Endothelial cell (in vitro differentiated cells): ENCODE results near the gene DOCK6. TPM values are rescaled to one million over a fixed set of nuclear protein-coding genes. Genes with fewer than 3 reads are reported as not detected.

Source experiments
- DNase-seq: peaks from one replicate; pipeline ENCODE4 v3.0.0; 2021; ENCODE audit warnings: low spot score
- H3K27ac Mint-ChIP-seq: one replicate; pipeline ENCODE4 v1.8.0; 2021; ENCODE audit warnings: mixed read lengths, inconsistent platforms; ENCODE audit not compliant: unreplicated experiment
- H3K27me3 Mint-ChIP-seq: one replicate; pipeline ENCODE4 v1.8.0; 2021; ENCODE audit warnings: mild to moderate bottlenecking, moderate library complexity, mixed read lengths, inconsistent platforms; ENCODE audit not compliant: unreplicated experiment
- H3K36me3 Mint-ChIP-seq: one replicate; pipeline ENCODE4 v1.8.0; 2021; ENCODE audit warnings: mild to moderate bottlenecking, low read depth, mixed read lengths, inconsistent platforms; ENCODE audit not compliant: unreplicated experiment
- H3K4me1 Mint-ChIP-seq: one replicate; pipeline ENCODE4 v1.8.0; 2021; ENCODE audit warnings: mild to moderate bottlenecking, mixed read lengths, inconsistent platforms; ENCODE audit not compliant: unreplicated experiment
- H3K4me3 Mint-ChIP-seq: one replicate; pipeline ENCODE4 v1.8.0; 2021; ENCODE audit warnings: mild to moderate bottlenecking, mixed read lengths, inconsistent platforms; ENCODE audit not compliant: unreplicated experiment
- H3K9me3 Mint-ChIP-seq: one replicate; pipeline ENCODE4 v1.8.0; 2021; ENCODE audit warnings: mixed read lengths, inconsistent platforms; ENCODE audit not compliant: unreplicated experiment
- total RNA-seq: library from RNA; stranded (reverse); fragmentation: NEBNext Ultra II Directional; extraction: Animal tissue kit (Norgen Biotek cat#: 25700); gene quantifications from one replicate; pipeline ENCODE4 v1.2.1, GENCODE V29; 2021; ENCODE audit not compliant: unreplicated experiment
- TF ChIP-seq, protein P1 (sequence below): fragments of 200-600 bp; sonication (generic); IDR thresholded peaks from one replicate; pipeline ENCODE4 v1.5.0; 2021; ENCODE audit warnings: antibody characterized with exemption; ENCODE audit not compliant: unreplicated experiment

The DOCK6 gene
- total RNA-seq, 1 donor from 2014 or later = 411 TPM

DNA sequence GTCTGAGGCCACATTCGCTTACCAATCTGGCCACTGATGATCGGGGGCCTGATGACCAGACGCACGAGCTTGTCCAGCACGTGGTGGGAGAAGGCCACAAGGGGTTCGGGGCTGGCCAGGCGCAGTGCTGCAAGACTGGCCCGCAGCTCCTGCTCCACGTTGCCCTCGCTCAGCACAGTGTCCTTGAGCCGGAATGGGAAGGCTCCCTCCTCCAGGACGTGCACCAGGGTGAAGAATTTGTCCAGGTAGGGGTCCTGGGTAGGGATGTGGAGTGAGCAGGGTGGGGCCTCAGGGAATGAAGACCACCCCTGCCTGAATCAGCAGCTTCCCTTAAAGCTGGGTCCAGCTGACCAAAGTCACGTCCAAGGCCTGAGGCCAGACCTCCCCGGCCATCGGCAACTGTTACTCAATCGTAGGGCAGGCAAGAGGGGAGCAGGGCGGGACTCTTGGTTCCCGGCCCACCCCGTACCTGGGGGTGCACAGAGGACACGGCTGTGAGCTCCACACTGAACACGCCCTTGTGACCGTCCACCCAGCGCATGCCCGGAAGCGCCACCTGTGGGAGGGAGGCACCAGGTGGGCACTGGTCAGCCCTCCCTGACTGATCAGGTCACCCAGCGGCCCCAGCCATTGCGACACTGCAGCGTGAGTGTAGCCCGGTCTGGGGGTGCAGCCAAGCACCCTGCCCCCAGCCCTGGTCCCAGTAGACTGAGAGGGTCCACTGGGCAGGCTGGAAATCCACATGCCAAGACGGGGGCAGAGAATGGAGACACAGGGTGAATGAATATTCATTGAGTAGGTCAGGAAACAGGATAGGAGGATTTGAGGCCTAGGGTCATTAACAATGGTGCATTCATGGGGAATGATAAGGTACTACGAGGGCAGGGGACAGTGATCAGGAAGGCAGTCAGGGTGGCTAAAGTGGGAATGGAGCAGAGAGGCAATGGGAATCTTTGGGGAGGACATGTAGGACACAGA is 25.7 kb downstream of the DOCK6 start:
- no peak overlapping the region for H3K27ac Mint-ChIP-seq
- no peak for DNase-seq
- H3K4me1 Mint-ChIP-seq = peaks cover 14% of the 10 kb centered on the region
- H3K27me3 Mint-ChIP-seq = peaks cover 10% of the 10 kb centered on the region
- TF ChIP-seq, protein P1, sequence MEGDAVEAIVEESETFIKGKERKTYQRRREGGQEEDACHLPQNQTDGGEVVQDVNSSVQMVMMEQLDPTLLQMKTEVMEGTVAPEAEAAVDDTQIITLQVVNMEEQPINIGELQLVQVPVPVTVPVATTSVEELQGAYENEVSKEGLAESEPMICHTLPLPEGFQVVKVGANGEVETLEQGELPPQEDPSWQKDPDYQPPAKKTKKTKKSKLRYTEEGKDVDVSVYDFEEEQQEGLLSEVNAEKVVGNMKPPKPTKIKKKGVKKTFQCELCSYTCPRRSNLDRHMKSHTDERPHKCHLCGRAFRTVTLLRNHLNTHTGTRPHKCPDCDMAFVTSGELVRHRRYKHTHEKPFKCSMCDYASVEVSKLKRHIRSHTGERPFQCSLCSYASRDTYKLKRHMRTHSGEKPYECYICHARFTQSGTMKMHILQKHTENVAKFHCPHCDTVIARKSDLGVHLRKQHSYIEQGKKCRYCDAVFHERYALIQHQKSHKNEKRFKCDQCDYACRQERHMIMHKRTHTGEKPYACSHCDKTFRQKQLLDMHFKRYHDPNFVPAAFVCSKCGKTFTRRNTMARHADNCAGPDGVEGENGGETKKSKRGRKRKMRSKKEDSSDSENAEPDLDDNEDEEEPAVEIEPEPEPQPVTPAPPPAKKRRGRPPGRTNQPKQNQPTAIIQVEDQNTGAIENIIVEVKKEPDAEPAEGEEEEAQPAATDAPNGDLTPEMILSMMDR = no peak
- H3K36me3 Mint-ChIP-seq = peaks cover 71% of the 10 kb centered on the region
- H3K9me3 Mint-ChIP-seq = no peaks in the 10 kb centered on the region
- peak overlapping the region; percentile 66 for H3K4me3 Mint-ChIP-seq

- H3K27ac Mint-ChIP-seq = no peak overlapping the region
Observed at GRCh38 chr19:11234486-11235075, 27.7 kb downstream of the DOCK6 start.

GRCh38 chr19:11233073-11233472 is 29.3 kb downstream of the DOCK6 start:
- Mint-ChIP-seq H3K9me3 (no peaks in the 10 kb centered on the region), H3K4me3 (peak overlapping the region; percentile 25), H3K27ac (no peak overlapping the region), H3K27me3 (peaks cover 14% of the 10 kb centered on the region), H3K4me1 (peaks cover 9% of the 10 kb centered on the region), H3K36me3 (peaks cover 59% of the 10 kb centered on the region)
- no peak for DNase-seq
- TF ChIP-seq, protein P1 = no peak

More at GRCh38 chr19:11234486-11235075, 27.7 kb downstream of the DOCK6 start:
- H3K9me3 Mint-ChIP-seq = no peaks in the 10 kb centered on the region
- no peak for DNase-seq
- H3K4me3 Mint-ChIP-seq = no peak overlapping the region
- TF ChIP-seq, protein P1 = no peak
- peaks cover 14% of the 10 kb centered on the region for H3K4me1 Mint-ChIP-seq
- H3K27me3 Mint-ChIP-seq = peaks cover 16% of the 10 kb centered on the region
- H3K36me3 Mint-ChIP-seq = peaks cover 65% of the 10 kb centered on the region

- Mint-ChIP-seq H3K27me3 (peaks cover 14% of the 10 kb centered on the region), H3K4me3 (no peak overlapping the region), H3K9me3 (no peaks in the 10 kb centered on the region), H3K4me1 (peaks cover 5% of the 10 kb centered on the region), H3K36me3 (peaks cover 56% of the 10 kb centered on the region), H3K27ac (no peak overlapping the region)
- TF ChIP-seq, protein P1 = no peak
- no peak for DNase-seq
Observed at GRCh38 chr19:11232555-11232954, 29.8 kb downstream of the DOCK6 start.
